ENCODE results near the gene KEAP1.

Gene KEAP1

DNA sequence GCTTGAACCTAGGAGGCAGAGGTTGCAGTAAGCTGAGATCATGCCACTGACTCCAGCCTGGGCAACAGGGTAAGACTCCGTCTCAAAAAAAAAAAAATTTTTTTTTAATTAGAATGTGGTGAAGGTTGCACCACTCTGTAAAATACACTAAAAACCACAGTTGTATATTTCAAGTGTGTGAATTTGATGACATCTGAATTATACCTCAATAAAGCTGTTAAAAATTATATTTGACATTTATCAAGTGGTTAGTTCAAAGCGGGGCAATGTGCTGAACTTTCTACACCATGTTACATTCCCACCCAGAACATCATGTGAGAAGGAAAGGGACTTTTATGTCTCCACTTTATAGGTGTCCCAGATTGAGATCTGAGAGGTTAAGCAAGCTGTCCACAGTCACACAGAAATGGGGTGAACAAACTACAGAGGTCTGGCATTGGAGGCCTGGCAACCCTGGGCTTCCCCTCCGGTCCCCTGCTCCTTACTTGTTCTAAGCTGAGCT, 20.0 kb upstream of the KEAP1 start:
- no peak for DNase-seq (ENCODE audit: low read depth in 2 of 2)

- DNase-seq (ENCODE audit: low read depth in 2 of 2) = no peak
Observed at GRCh38 chr19:10521461-10522171, 18.5 kb upstream of the KEAP1 start.

DNA sequence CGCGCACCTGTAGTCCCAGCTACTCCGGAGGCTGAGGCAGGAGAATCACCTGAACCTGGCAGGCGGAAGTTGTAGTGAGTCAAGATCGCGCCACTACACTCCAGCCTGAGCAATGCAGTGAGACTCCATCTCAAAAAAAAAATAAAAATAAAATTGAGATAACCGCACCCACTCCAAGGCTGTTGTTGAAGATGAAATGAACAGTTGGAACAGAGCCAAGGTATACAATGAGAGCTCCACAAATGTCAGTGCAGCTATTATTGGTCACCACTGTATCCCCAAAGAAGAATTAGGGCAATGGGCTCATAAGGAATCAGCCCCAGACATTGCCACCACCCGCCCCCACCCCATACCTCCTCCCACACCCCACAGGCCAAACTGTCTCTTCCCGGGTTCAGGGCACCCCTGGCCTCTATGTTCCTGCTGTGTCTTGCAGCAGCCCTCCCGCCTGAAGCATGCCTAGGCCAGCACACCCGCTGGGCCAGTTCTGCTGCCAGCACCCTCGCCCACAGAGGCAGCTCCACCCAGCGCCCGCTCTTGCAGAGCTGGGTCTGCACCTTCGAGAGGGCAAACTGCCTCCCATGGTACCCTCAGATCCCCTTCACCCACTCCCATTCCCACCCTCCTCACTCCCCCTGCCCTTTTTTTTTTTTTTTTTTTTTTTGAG, 17.6 kb upstream of the KEAP1 start:
- no peak for DNase-seq (ENCODE audit: low read depth in 2 of 2)

DNA sequence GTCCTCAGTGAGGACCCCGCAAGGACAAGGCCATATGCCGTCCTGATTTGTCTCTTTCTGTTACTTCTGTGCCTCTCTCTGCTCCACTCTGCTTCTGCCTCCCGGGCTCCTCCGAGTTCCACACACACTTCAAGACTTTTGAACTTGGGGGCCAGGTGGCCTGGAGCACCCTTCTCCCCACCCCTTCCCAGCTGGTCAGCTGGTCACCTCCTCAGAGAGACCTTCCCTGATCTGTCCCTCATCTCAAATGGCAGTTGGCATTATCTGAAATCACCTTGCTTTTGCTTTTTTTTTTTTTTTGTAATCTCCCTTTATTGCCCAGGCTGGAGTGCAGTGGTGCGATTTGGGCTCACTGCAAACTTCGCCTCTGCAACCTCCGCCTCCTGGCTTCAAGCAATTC, 16.3 kb upstream of the KEAP1 start:
- DNase-seq (ENCODE audit: low read depth in 2 of 2) = no peak

DNA sequence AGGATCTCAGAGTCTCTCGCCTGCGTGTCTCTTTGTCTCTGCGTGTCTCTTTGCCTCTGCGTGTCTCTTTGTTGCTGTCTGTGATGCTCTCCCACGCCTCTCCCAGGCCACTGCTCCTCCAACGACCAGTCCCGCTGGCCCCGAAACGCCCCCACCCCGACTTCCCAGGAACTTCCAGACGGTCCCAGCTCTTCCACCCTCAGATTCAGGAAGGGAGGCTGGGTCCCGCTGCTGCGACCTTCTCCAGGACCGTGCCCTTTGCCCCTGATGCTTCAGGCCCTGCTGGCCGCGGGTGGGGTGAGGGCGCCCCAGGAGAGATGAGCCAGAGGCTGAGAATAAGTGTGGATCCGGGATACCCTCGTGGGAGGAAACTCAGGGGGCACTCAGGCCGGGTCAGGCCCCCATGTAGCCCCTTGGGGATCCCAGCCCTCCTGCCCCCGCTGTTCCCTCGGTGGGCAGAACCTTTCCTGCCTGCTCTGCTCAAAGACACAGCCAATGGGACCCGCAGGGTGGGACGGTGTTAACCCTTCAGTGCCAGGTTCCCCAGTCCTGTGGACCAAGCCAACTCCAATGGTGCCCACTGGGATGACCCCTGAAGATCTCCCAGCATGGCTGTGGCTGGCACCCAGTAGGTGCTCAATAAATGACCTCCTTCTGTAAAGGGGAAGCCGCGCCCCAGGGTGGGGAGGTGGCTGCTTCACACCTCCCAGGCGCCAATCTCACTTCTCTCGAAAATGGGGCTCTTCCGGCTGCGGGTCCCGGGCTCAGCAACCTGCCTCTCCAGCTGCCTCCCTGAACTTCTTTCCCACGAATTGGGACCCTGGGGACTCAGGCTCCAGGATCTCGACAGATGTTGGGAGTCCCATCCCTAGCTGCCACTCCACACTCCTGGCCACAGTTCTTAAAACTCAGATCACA, 15.5 kb upstream of the KEAP1 start:
- DNase-seq (ENCODE audit: low read depth in 2 of 2) = no peak

GRCh38 chr19:10517760-10518443, 14.7 kb upstream of the KEAP1 start:
- DNase-seq (ENCODE audit: low read depth in 2 of 2) = no peak

GRCh38 chr19:10517361-10517759, 14.2 kb upstream of the KEAP1 start, which contains the start of gene S1PR5:
S1PR5 (minus strand) TSS chr19:10517447; CDS start chr19:10515011, 2,436 bp downstream.
- no peak for DNase-seq (ENCODE audit: low read depth in 2 of 2)

GRCh38 chr19:10516671-10517286, 13.6 kb upstream of the KEAP1 start:
- no peak for DNase-seq (ENCODE audit: low read depth in 2 of 2)

GRCh38 chr19:10516064-10516385, 12.9 kb upstream of the KEAP1 start:
- DNase-seq (ENCODE audit: low read depth in 2 of 2) = peak in 1 of 2 donors; percentile 26

DNA sequence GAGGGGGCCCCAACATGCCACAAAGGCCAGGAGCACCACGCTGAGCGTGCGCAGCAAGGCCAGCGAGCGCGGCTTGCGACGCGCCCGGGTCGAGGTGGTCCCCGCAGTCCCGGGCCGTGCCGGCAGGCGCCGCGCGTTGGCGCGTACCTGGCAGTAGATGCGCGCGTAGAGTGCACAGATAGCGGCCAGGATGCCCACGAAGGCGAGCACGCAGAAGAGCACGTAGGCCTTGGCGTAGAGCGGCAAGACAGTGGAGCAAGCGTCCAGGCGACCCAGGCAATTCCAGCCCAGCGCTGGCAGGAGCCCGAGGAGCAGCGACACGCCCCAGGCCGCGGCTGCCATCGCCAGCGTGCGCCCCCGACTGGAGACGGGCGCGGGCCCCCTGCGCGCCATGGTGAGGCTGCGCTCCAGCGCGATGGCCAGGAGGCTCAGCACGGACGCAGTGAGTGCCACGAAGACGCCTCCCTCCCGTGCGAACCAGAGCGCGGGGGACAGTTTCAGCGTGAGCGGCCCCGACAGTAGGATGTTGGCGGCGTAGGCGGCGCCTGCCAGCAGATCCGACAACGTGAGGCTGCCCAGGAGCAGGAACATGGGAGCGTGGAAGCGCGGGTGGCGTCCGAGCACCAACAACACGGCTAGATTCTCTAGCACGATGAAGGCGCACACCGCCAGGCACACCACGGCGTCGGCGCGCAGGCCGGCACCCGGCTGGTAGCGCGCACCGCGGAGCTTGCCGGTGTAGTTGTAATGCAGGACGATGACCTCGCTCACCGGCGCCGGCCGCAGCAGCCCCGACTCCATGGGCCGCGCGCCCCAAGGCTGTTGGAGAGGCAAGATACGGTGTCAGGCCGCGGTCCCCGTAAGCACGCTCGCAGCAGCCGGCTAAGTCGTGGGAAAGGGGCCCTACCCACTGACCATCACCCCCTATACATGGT, 11.3 kb upstream of the KEAP1 start:
- no peak for DNase-seq (ENCODE audit: low read depth in 2 of 2)

DNA sequence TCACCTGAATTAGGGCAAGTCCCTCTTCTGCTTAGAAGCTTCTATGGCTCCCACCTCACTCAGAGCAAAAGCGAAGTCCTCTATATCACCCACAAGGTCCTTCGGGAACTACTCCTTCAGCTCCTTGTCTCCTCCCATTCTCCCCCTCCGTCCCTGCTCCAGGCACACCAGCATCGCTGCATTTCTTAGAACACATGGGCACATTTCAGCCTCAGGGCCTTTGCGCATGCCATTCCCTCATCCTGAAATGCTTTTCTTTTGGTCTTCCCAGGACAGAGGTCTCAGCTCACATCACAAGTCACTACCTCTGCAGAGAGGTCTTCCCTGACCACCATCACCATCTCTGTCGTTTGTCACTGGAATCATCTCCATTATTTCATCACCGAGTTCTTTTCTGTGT, 10.1 kb upstream of the KEAP1 start:
- no peak for DNase-seq (ENCODE audit: low read depth in 2 of 2)

DNA sequence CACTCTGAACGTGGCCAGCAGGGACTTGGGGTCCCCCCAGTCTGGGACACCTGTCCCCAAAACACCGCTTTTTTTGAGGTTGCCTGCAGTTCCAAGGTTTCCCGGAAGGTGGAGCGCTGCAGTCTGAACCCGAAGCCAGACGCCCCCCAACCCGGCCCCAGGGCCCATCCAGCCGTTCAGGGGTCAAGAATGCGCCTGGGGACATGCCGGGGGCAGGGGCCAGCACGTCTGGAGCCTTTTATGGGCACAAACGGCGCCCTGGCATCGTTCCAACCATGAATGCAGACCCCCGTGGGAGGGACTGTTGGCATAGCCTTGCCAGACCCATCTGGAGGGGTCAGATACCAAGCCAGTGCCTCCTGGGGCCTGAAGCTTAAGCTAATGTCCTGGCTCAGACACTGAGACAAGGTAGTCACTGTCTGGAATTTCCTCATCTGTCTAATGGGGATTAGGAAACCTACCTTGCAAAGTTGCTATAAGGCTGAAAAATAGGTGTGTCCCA, 7.2 kb upstream of the KEAP1 start:
- DNase-seq (ENCODE audit: low read depth in 2 of 2) = no peak

- DNase-seq (ENCODE audit: low read depth in 2 of 2) = no peak
Observed at GRCh38 chr19:10508707-10509106, 5.6 kb upstream of the KEAP1 start.

DNA sequence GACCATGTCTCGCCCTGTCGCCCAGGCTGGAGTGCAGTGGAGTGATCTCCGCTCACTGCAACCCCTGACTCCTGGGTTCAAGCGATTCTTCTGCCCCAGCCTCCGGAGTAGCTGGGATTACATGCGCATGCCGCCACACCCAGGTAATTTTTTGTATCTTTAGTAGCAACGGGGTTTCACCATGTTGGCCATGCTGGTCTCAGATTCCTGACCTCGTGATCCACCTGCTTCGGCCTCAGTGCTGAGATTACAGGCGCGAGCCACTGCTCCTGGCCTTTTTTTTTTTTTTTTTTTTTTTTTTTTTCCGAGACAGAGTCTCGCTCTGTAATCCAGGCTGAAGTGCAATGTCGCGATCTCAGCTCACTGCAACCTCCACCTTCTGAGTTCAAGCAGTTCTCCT, 4.9 kb upstream of the KEAP1 start:
- DNase-seq (ENCODE audit: low read depth in 2 of 2) = no peak

GRCh38 chr19:10505583-10506229, 2.5 kb upstream of the KEAP1 start:
- DNase-seq (ENCODE audit: low read depth in 2 of 2) = peak; percentile 49 to 58

- DNase-seq (ENCODE audit: low read depth in 2 of 2) = peak; percentile 75 to 82
Observed at GRCh38 chr19:10502524-10503001, 593 bp downstream of the KEAP1 start.

- DNase-seq (ENCODE audit: low read depth in 2 of 2) = no peak
Observed at GRCh38 chr19:10501971-10502523, 1.1 kb downstream of the KEAP1 start.

- DNase-seq (ENCODE audit: low read depth in 2 of 2) = no peak
Observed at GRCh38 chr19:10500247-10500592, 2.9 kb downstream of the KEAP1 start.

Measured in stimulated activated CD8-positive, alpha-beta memory T cell treated with anti-CD3 and anti-CD28 coated beads, Interleukin-15, amount 100 ng/mL, for 4 hours (primary cell).